ENCODE measurements around the gene TRH. TPM values are rescaled to one million over a fixed set of nuclear protein-coding genes. Genes with fewer than 3 reads are reported as not detected.

The TRH gene
- total RNA-seq, 1 experiment from 2014 or later = not detected

DNA sequence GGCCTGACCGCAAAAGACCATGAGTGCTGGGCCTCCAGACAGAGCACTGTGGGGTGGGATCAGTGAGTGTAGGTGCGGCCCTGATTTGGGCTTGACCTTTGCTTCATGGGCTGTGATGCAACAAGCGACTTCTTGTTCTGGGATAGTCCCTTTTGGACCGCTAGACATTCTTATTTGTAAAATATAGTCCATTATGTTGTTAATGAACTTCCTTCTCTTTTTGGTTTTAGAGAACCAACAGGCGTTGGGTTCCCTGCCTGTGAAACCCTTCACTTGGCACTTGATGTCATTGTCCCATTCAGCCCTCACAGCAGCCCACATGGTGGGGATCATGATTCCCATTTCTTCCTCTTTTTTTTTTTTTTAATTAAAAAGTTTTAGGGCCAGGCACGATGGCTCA lies 15.8 kb upstream of the TRH start:
- Histone ChIP-seq H3K27ac (ENCODE audit: low read depth, low read length, poor library complexity, severe bottlenecking) (no peak overlapping the region), H3K36me3 (ENCODE audit: insufficient read depth, low read length, poor library complexity, severe bottlenecking) (no peaks in the 10 kb centered on the region), H3K4me1 (ENCODE audit: insufficient read depth, low read length, poor library complexity, severe bottlenecking) (no peaks in the 10 kb centered on the region), H3K27me3 (replicated peaks; ENCODE audit: insufficient read depth, low read depth, low read length, poor library complexity) (peaks cover 3% of the 10 kb centered on the region), H3K9me3 (ENCODE audit: low read depth, low read length, poor library complexity, severe bottlenecking) (no peaks in the 10 kb centered on the region), H3K4me3 (ENCODE audit: low read depth, low read length, poor library complexity, severe bottlenecking) (no peak overlapping the region)
- intact Hi-C loops (cut with micrococcal nuclease; ENCODE audit: unreplicated experiment) = no loop called here
- no TSS peak for BruUV-seq (replicated peaks)
- ChIA-PET CTCF (interaction anchor here (0.7 kb wide), 1 partner anchor 148 kb away, joined by 3 read pairs; no protein-coding TSS in a partner anchor), POLR2A (ENCODE audit: low non-redundant PET) (no interaction called here)
- DNase-seq (ENCODE audit: low spot score) = no peak
- TF ChIP-seq EZH2 (IDR thresholded peaks at IDR 0.05; ENCODE audit: borderline replicate concordance, low read depth, low read length, poor library complexity, severe bottlenecking) = no peak
- TF ChIP-seq, protein P1, sequence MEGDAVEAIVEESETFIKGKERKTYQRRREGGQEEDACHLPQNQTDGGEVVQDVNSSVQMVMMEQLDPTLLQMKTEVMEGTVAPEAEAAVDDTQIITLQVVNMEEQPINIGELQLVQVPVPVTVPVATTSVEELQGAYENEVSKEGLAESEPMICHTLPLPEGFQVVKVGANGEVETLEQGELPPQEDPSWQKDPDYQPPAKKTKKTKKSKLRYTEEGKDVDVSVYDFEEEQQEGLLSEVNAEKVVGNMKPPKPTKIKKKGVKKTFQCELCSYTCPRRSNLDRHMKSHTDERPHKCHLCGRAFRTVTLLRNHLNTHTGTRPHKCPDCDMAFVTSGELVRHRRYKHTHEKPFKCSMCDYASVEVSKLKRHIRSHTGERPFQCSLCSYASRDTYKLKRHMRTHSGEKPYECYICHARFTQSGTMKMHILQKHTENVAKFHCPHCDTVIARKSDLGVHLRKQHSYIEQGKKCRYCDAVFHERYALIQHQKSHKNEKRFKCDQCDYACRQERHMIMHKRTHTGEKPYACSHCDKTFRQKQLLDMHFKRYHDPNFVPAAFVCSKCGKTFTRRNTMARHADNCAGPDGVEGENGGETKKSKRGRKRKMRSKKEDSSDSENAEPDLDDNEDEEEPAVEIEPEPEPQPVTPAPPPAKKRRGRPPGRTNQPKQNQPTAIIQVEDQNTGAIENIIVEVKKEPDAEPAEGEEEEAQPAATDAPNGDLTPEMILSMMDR (conservative IDR thresholded peaks at IDR 0.05; ENCODE audit: low read depth, low read length) = no peak

DNA sequence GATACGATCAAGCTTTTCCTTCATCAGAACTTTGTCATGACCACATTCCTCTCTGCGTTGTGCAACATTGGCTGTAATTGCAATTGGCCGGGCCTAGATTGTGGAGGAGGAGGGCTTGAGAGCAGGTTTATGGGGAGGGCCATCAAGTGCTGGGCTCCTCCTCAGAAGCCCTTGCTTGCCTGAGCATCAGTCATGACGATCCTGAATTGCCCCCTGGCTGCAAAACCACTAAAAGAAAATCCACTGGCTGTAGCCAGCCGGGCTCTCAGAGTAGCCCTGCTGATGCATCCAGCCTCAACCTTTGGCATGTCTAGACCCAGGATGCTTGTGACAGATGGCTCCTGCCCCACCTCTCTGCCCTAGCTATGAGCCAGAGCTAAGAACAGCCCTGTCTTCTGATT lies 13.4 kb upstream of the TRH start:
- no peak overlapping the region for H3K27ac ChIP-seq (ENCODE audit: low read depth, low read length, poor library complexity, severe bottlenecking)
- no peak for DNase-seq (ENCODE audit: low spot score)
- intact Hi-C loops (cut with micrococcal nuclease; ENCODE audit: unreplicated experiment) = no loop called here
- BruUV-seq (replicated peaks) = no TSS peak
- H3K36me3 ChIP-seq (ENCODE audit: insufficient read depth, low read length, poor library complexity, severe bottlenecking) = no peaks in the 10 kb centered on the region
- H3K27me3 ChIP-seq (replicated peaks; ENCODE audit: insufficient read depth, low read depth, low read length, poor library complexity) = peaks cover 3% of the 10 kb centered on the region
- no peak for TF ChIP-seq EZH2 (IDR thresholded peaks at IDR 0.05; ENCODE audit: borderline replicate concordance, low read depth, low read length, poor library complexity, severe bottlenecking)
- TF ChIP-seq, protein P1 (conservative IDR thresholded peaks at IDR 0.05; ENCODE audit: low read depth, low read length) = no peak
- no peaks in the 10 kb centered on the region for H3K4me1 ChIP-seq (ENCODE audit: insufficient read depth, low read length, poor library complexity, severe bottlenecking)
- POLR2A ChIA-PET (ENCODE audit: low non-redundant PET) = no interaction called here
- no peaks in the 10 kb centered on the region for H3K9me3 ChIP-seq (ENCODE audit: low read depth, low read length, poor library complexity, severe bottlenecking)
- H3K4me3 ChIP-seq (ENCODE audit: low read depth, low read length, poor library complexity, severe bottlenecking) = no peak overlapping the region
- CTCF ChIA-PET = no interaction called here

DNA sequence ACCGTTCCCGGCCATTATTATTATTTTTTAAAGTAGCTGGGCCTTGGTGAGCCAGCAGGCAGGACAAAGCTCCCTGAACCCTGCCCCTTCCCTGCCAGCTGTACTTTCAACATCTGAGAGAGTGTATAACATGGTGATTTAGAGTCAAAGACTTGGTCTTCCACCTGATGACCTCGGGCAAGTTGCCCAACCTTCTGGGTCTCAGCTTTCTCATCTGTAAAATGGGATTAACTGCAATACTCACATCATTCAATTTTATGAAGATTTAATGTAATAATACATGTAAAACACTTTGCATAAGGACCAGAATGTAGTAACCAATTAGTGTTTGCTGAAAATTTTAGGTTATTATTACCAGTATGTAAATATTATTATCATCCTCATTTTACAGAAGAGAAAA lies 11.9 kb upstream of the TRH start:
- TF ChIP-seq EZH2 (IDR thresholded peaks at IDR 0.05; ENCODE audit: borderline replicate concordance, low read depth, low read length, poor library complexity, severe bottlenecking) = no peak
- TF ChIP-seq, protein P1 (conservative IDR thresholded peaks at IDR 0.05; ENCODE audit: low read depth, low read length) = no peak

More for the DNA sequence above, 11.9 kb upstream of the TRH start:
- POLR2A ChIA-PET (ENCODE audit: low non-redundant PET) = no interaction called here
- H3K27ac ChIP-seq (ENCODE audit: low read depth, low read length, poor library complexity, severe bottlenecking) = no peak overlapping the region
- no peaks in the 10 kb centered on the region for H3K36me3 ChIP-seq (ENCODE audit: insufficient read depth, low read length, poor library complexity, severe bottlenecking)
- no peak for DNase-seq (ENCODE audit: low spot score)
- H3K4me1 ChIP-seq (ENCODE audit: insufficient read depth, low read length, poor library complexity, severe bottlenecking) = no peaks in the 10 kb centered on the region
- H3K27me3 ChIP-seq (replicated peaks; ENCODE audit: insufficient read depth, low read depth, low read length, poor library complexity) = peaks cover 3% of the 10 kb centered on the region
- no peaks in the 10 kb centered on the region for H3K9me3 ChIP-seq (ENCODE audit: low read depth, low read length, poor library complexity, severe bottlenecking)
- H3K4me3 ChIP-seq (ENCODE audit: low read depth, low read length, poor library complexity, severe bottlenecking) = no peak overlapping the region
- intact Hi-C loops (cut with micrococcal nuclease; ENCODE audit: unreplicated experiment) = no loop called here
- BruUV-seq (replicated peaks) = no TSS peak
- CTCF ChIA-PET = no interaction called here

Data from A673 (cell line).